Measurements from ENCODE around the gene ZNF408.

ZNF408 gene

GRCh38 chr11:46723359-46723680 lies 22.5 kb downstream of the ZNF408 start:
- no peak for DNase-seq (ENCODE audit: low spot score)
- ATAC-seq (ENCODE audit: low read depth): no peak
- H3K36me3 ChIP-seq (ENCODE audit: low read depth): no peaks in the 10 kb centered on the region
- TF ChIP-seq CTCF (IDR thresholded peaks at IDR 0.05; ENCODE audit: poor library complexity, severe bottlenecking): no peak
- no peak overlapping the region for H3K4me3 ChIP-seq (ENCODE audit: severe bottlenecking)
- H3K4me1 ChIP-seq (ENCODE audit: insufficient read depth, poor library complexity, severe bottlenecking): no peaks in the 10 kb centered on the region
- H3K27ac ChIP-seq (ENCODE audit: poor library complexity, severe bottlenecking): no peak overlapping the region
- no peaks in the 10 kb centered on the region for H3K9me3 ChIP-seq (ENCODE audit: severe bottlenecking)
- no peaks in the 10 kb centered on the region for H3K27me3 ChIP-seq (ENCODE audit: insufficient read depth, poor library complexity, severe bottlenecking)

- Histone ChIP-seq H3K27me3 (ENCODE audit: insufficient read depth, poor library complexity, severe bottlenecking) (no peaks in the 10 kb centered on the region), H3K36me3 (ENCODE audit: low read depth) (no peaks in the 10 kb centered on the region), H3K4me1 (ENCODE audit: insufficient read depth, poor library complexity, severe bottlenecking) (no peaks in the 10 kb centered on the region), H3K27ac (ENCODE audit: poor library complexity, severe bottlenecking) (no peak overlapping the region), H3K4me3 (ENCODE audit: severe bottlenecking) (no peak overlapping the region), H3K9me3 (ENCODE audit: severe bottlenecking) (no peaks in the 10 kb centered on the region)
- ATAC-seq (ENCODE audit: low read depth) (no peak), DNase-seq (ENCODE audit: low spot score) (no peak)
- no peak for TF ChIP-seq CTCF (IDR thresholded peaks at IDR 0.05; ENCODE audit: poor library complexity, severe bottlenecking)
These were observed 23.3 kb downstream of the ZNF408 start for GRCh38 chr11:46724088-46724487.

GRCh38 chr11:46725338-46726205 lies 24.7 kb downstream of the ZNF408 start:
- Histone ChIP-seq H3K27me3 (ENCODE audit: insufficient read depth, poor library complexity, severe bottlenecking) (no peaks in the 10 kb centered on the region), H3K4me3 (ENCODE audit: severe bottlenecking) (no peak overlapping the region), H3K9me3 (ENCODE audit: severe bottlenecking) (no peaks in the 10 kb centered on the region), H3K27ac (ENCODE audit: poor library complexity, severe bottlenecking) (no peak overlapping the region), H3K36me3 (ENCODE audit: low read depth) (no peaks in the 10 kb centered on the region), H3K4me1 (ENCODE audit: insufficient read depth, poor library complexity, severe bottlenecking) (no peaks in the 10 kb centered on the region)
- no peak for TF ChIP-seq CTCF (IDR thresholded peaks at IDR 0.05; ENCODE audit: poor library complexity, severe bottlenecking)
- no peak for ATAC-seq (ENCODE audit: low read depth)
- DNase-seq (ENCODE audit: low spot score): no peak

GRCh38 chr11:46726206-46726862 lies 25.5 kb downstream of the ZNF408 start:
- Histone ChIP-seq H3K4me1 (ENCODE audit: insufficient read depth, poor library complexity, severe bottlenecking) (no peaks in the 10 kb centered on the region), H3K36me3 (ENCODE audit: low read depth) (no peaks in the 10 kb centered on the region), H3K9me3 (ENCODE audit: severe bottlenecking) (no peaks in the 10 kb centered on the region), H3K4me3 (ENCODE audit: severe bottlenecking) (no peak overlapping the region), H3K27ac (ENCODE audit: poor library complexity, severe bottlenecking) (no peak overlapping the region), H3K27me3 (ENCODE audit: insufficient read depth, poor library complexity, severe bottlenecking) (no peaks in the 10 kb centered on the region)
- no peak for TF ChIP-seq CTCF (IDR thresholded peaks at IDR 0.05; ENCODE audit: poor library complexity, severe bottlenecking)
- ATAC-seq (ENCODE audit: low read depth) (no peak), DNase-seq (ENCODE audit: low spot score) (no peak)

Data from RWPE2 (cell line).